ENCODE measurements around the gene NCS1. TPM values are rescaled to one million over a fixed set of nuclear protein-coding genes. Genes with fewer than 3 reads are reported as not detected.
A peak's percentile ranks its signal among the peaks of the same experiment; 100 is the strongest.

Gene NCS1
- total RNA-seq, 1 donor, result 0.27 TPM

DNA sequence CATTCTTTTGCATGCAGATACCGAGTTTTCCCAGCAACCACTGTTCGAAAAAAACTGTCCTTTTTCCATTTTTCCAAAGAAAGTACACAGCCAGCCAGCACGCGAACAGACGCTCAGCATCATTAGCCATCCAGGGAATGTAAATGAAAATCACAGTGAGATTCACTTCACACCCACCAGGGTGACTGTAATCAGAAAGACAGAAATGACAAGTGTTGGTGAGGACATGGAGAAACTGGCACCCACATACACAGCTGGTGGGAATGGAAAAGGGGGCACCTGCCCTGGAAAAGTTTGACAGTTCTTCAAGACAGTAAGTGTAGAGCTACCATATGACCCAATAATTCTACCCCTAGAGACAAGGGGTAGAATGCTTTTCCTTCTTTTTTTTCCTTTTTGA is 25.0 kb upstream of the NCS1 start:
- no peak for DNase-seq (ENCODE audit: low read depth in 2 of 3, low spot score in 2 of 3)

DNA sequence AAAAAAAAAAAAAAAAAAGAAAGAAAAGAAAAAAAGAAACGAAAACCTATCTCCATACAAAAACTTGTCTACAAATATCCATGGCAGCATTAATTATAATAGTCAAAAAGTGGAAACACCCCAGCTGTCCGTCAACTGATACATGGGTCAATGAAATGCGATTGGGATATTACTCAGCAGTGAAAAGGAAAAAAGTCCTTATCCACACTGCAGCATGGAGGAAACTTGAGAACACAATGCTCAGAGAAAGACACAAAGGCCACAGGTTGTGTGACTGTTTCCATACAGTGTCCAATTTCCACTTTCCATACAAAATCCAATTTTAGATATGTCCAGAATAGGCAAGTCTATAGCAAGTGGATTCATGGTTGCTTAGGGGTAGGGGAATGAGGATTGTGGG is 24.3 kb upstream of the NCS1 start:
- no peak for DNase-seq (ENCODE audit: low read depth in 2 of 3, low spot score in 2 of 3)

DNA sequence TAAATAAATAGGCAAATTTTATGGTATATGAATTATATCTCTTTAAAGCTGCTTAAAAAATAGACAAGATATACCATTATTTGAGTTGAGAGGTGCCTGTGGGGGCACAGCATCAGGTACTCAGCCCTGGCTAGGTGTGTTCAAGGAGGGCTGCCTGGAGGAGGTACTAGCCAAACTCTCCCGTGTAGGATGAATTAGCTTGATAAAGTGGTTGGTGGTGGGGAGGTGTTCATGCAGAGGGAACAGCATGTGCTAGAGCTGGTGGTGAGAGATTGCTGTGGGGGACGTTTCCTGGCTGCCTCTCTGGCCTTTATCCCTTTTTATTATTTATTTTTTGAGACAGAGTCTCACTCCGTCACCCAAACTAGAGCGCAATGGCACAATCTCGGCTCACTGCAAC is 23.2 kb upstream of the NCS1 start:
- no peak for DNase-seq (ENCODE audit: low read depth in 2 of 3, low spot score in 2 of 3)

DNA sequence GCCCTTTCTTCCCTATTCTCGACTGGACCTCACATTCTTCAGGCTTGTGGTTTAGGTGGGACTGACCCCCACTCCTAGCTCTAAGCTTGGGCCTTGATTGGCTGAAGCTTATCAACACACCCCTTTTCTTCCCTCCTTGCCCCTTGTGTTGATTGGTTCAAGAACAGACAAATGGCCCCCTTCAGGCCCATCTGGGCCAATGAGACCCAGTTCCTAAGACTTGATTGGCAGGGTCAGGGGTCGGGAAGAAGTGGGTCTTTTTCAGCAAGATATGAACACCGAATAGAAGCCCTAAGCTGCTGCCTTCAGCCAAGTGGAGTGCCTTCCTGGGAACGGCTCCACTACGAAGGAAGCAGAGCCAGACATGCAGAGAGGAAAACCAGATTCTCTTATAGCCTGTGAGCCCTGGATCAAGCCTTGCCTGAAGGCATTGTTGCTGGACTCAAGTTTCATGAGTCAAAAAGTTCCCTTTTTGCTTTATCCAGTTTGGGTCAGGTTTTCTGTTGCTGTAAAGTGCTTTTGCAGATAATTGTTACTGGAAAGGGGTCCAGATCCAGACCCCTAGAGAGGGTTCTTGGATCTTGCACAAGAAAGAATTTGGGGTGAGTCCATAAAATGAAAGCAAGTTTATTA is 22.4 kb upstream of the NCS1 start:
- no peak for DNase-seq (ENCODE audit: low read depth in 2 of 3, low spot score in 2 of 3)

DNA sequence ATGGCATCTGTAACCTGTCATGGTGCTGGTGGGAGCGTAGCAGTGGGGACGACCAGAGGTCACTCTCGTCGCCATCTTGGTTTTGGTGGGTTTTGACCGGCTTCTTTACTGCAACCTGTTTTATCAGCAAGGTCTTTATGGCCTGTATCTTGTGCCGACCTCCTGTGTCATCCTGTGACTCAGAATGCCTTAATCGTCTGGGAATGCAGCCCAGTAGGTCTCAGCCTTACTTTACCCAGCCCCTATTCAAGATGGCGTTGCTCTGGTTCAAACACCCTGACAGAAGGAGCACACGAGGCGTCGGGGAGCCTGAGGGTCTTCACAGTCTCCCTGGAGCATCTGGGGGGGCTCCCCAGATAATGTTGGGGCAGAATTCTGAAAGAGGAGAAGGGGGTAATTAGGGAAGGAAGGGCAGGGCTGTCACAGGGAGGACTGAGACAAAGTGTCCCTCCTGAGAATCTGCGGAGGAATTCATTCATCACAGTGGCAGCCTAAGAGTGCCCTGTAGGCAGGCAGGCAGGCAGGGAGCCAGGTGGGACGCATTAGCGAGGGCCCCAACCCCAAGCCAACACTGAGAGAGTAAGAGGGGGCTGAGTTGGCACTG is 21.3 kb upstream of the NCS1 start:
- no peak for DNase-seq (ENCODE audit: low read depth in 2 of 3, low spot score in 2 of 3)

DNA sequence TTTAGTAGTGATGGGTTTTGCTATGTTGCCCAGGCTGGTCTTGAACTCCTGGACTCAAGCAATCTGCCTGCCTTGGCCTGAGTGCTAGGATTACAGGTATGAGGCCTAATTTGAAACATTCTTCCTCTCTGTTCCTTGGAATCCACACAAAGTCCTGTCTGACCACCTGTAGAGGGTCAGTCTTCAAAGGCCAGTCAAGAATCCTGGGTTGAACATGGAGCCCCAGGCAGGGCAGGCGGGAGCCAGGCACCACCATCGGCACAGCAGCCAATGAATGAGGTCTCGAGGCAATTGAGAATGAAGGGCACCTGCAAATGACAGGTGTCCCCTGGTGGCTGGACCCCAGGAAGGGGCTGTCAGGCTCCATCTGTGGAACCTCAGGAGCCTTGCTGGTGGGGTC is 17.4 kb upstream of the NCS1 start:
- no peak for DNase-seq (ENCODE audit: low read depth in 2 of 3, low spot score in 2 of 3)

DNA sequence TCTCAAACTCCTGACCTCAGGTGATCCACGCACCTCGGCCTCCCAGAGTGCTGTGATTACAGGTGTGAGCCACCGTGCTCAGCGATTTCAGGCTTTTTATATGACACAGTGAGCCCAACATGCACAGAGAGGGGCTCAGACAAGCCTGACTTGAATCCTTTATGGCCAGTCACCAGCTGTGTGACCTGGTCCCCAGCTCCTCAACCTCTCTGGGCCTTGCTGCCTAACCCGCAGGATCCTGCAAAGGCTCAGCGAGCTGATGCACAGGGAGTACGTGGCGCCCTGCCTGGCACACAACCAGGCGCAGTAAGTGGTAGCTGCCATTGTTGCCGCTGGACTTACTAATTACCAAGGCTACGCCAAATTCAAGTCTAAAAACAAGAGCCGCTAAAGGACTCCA is 16.6 kb upstream of the NCS1 start:
- DNase-seq (ENCODE audit: low read depth in 2 of 3, low spot score in 2 of 3), result no peak

DNA sequence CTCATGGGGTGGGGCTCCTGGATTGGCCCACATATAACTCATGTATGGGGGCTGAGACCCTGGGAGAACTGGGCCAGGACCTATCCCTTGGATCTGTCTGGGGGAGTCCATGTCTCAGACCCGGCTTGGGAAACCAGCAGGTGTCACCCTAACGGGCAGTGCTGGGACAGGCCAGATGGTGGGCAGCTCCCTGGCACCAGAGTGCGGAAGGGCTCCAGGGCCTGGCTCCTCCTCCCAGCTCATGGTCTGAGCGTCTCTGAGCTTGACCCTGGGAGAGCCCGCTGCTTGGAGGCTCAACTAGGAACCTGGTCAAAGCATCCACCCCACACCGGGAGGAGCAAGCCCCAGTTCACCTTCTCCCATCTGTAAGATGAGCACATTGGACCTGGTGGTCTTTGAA is 15.5 kb upstream of the NCS1 start:
- no peak for DNase-seq (ENCODE audit: low read depth in 2 of 3, low spot score in 2 of 3)

DNA sequence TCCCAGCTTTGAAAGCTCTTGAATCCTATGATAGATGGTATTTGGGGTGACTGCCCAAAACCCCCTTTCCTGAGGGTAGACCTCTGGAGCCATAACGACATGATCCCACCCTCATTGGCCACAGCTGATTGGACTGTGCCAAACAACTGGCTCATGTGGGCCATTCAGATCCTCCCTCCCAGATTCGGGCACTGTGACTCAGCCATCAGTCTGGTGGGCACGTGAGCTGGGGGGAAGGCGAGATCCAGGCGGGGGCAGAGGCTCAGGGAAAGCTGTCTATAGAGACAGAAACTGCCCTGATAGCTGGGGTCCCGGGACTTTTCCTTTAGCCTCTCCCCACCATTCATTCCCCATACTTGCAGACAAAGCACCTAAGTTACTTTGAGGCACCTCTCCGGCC is 15.1 kb upstream of the NCS1 start:
- DNase-seq (ENCODE audit: low read depth in 2 of 3, low spot score in 2 of 3), result no peak

DNA sequence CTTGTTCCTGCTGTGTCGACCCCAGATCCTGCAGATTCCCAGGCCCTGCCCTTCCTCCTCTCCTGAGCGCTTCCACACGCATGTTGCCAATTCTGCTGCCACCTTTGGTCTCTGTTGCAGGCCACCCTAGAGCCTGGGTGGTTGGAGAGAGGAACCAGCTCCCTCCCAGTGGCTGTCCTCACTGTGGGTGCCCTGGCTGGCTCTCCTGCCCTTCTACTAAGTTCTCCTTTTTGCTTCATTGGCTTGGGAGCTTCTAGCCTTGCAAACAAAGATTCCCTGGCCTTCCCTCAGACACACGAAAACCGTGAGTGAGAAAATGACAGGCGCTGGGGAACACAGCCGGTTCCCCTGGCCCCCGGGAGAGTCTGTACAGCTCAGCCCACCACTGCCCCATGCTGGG is 14.2 kb upstream of the NCS1 start:
- DNase-seq (ENCODE audit: low read depth in 2 of 3, low spot score in 2 of 3), result no peak

DNA sequence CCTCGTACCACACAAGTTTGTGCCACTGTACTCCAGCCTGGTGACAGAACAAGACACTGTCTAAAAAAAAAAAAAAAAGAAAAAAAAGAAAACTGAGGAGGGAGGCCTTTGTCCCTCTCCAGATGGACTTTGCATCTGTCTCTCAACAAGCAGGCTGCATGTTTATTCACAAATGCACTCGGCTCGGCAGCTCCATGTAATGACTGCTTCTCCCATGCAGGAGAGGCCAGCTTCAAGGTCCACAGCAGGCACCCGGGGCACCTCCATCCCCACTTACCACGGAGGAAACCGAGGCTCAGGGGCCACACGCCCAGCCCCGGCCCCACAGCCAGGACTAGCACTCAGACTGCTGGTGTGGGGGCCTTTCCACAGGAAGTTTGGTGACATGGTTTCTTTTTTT is 13.1 kb upstream of the NCS1 start:
- DNase-seq (ENCODE audit: low read depth in 2 of 3, low spot score in 2 of 3), result no peak

DNA sequence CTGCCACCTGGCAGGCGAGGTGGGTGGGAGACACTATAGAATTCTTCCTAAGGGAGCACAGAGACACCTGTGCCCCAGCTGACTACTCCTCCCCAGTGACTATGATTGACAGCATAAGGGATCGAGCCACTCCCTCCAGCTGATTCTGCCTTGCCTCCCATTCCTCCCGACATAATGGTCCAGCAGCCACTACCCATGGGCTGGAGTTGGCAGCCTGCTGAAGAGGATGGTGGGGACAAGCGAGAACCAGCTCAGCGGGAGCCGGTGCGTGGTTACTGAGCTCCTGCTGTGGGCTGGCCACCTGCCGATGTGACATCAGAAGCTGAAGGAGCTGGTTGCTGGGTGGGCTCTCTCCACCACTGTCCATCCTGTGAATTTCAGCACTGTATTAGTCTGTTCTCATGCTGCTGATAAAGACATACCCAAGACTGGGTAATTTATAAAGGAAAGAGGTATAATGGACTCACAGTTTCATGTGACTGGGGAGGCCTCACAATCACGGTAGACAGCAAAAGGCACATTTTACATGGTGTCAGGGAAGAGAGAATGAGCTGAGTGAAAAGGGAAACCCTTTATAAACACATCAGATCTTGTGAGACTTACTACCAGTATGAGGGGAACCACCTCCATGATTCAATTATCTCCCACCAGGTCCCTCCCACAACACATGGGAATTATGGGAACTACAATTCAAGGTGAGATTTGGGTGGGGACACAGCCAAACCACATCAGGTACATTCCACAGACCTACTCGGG is 12.1 kb upstream of the NCS1 start:
- no peak for DNase-seq (ENCODE audit: low read depth in 2 of 3, low spot score in 2 of 3)

DNA sequence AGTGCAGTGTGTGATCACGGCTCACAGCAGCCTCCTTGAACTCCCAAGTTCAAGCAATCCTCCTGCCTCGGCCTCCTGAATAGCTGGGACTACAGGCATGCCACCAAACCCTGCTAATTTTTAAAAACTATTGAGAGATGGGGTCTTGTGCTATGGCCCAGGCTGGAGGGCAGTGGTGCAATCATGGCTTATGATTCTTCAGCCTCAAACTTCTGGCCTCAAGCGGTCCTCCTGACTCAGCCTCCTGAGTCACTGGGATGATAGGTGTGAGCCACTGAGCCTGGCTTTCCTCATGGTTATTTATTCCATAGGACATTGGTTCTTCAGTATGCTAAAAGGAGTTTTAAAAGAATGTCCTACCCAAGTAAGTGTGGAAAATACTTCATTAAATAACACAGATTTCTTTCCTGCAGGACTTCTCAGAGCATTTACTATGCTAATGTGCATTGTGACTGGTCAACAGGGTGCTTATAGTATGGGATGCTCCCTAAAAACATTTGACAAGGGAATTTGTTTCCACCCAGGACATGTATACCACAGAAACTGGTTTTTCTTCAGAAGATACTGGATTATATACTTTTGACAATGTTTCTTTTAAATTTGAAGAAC is 11.2 kb upstream of the NCS1 start:
- DNase-seq (ENCODE audit: low read depth in 2 of 3, low spot score in 2 of 3), result no peak

DNA sequence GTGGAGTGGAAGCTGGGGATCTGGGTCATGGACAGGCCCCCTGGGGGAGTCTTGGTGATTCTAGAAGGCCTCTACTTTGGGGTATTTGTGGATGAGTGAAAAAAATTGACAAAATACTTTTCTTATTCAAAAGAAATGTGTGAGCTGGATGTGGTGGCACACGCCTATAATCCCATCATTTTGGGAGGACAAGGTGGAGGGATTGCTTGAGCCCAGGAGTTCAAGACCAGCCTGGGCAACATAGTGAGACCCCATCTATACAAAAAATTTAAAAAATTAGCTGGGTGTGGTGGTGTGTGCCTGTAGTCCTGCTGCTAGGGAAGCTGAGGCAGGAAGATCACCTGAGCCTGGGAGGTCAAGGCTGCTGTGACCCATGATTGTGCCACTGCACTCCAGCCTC is 6.6 kb upstream of the NCS1 start:
- no peak for DNase-seq (ENCODE audit: low read depth in 2 of 3, low spot score in 2 of 3)

DNA sequence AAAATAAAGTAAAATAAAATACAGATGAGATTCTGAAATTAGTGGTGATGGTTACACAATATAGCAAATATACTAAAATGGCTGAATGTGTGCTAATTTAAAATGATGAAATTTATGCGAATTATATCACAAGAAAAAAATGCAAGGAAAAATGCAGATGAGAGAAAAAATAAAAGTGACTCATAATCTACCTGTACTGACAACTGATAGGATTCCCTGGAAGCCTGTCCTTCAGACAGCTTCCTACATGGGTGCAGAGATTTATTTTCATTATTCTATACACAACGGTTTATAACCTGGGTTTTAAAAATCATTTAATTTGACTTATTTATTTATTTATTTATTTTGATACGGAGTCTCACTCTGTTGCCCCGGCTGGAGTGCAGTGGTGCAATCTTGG is 5.8 kb upstream of the NCS1 start:
- DNase-seq (ENCODE audit: low read depth in 2 of 3, low spot score in 2 of 3), result no peak

DNA sequence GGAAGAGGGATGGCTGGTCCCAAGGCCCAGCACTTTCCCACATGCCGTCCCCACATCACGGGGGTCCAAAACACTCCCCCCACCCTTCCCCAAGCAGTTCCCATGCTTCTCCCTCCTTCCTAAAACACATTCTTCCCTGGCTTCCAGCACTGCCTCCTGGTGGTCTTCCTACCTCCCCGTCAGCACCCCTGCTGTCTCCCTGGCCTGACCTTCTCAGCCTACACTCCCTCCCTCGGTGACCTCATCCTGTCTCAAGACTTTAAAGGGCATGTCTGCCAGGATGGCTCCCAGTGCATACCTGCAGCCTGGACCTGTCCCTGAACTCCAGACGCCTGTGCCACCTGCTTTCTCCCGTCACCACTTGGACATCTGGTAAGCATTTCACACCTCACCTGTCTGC is 4.3 kb upstream of the NCS1 start:
- DNase-seq (ENCODE audit: low read depth in 2 of 3, low spot score in 2 of 3), result no peak

DNA sequence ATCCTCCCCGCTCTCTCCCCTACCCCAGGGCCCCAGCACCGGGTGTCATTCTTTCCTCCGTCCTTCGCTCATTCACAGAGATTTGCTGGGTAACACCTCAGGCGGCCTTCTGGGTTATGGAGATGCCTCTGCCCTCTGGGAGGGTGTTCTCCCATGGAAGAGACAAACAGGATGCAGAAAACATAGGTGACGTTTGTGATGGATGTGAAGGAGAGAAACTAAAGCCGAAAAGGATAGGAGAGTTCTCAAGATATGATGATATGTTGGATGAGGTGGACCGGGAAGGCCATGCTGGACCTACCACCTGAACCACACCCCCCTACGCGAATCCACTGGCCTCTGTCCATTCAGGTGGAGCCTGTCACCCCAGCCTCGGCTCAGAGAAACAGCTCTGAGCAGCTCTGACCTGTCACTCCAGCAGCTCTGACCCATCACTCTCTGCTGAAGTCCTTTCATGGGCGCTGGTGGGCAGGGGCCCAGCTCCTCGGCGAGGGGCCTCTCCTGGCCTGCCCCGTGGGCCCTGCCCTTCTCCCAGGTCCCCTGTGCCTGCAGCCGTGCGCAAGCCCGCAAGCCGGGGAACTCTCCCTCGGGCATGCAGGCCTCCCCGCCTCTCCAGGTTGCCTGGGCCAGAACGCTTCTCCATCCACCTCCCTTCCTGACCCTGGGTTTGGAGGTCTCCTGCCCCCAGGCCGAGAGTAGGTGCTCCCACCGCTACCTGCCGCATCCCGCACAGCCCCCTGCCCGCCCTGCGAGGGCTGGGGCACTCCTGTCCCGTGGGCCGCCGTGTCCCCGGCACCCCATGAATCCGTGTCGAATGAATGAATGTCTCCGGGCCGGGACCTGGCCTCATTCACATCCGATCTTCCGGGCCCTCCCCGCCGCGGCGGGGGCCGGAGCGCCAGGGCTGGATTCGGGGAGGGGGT is 717 bp upstream of the NCS1 start:
- no peak for DNase-seq (ENCODE audit: low read depth in 2 of 3, low spot score in 2 of 3)

DNA sequence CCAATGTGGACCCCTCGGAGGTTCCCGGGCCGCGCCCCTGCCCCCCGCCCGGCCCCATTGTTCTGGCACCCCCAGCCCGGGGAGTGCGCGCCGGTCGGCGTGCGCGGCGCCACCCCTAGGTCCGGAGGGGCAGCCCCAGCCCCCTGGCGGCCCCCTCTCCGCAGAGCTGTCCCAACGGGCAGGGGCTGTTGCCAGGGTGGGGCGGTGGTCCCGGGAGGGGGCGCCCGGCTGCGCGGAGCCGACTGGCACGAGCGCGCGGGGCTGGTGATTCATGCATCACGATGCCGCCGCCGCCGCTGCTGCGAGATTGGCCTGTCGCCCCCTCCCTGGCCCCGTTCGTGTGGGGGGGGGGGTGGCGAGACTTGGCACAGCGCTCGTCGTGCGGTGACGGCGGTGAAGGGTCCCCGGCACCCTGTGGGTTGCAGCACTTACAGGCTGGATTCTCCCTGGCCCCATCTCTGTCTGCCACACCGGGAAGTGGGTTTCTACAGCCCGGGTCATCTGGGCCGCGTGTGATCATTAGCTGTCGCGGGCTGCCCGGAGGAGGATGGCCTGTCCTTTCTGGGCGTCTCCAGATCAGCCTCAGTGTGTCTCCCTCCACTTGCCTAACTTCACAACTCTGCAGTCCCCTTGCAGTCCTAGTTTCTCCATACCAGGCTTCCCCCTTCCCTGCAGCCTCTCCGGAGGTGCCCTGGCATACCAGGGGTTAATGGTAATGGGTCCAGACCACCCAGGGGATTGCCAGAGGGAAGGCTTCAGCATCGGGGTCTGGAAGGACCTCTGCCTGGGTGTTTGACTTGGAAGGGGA is 858 bp downstream of the NCS1 start:
- peak in 2 of 3 donors; percentile 55 to 56 for DNase-seq (ENCODE audit: low read depth in 2 of 3, low spot score in 2 of 3)

DNA sequence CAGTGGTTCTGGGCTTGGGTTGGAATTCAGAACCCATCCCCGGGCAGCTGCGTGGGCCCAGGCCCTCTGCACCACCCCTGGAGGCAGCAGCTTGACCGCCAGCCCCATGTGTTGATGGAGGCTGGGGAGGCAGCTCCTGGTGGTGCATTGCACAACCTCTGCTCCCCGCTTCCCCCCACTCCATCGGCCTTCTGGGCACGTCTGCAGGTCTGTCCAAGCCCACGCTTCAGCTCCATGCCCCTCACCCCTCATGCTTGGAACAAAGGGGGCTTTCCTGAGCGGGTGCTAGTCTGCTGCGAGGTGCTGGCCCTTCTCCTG is 1.4 kb downstream of the NCS1 start:
- no peak for DNase-seq (ENCODE audit: low read depth in 2 of 3, low spot score in 2 of 3)

DNA sequence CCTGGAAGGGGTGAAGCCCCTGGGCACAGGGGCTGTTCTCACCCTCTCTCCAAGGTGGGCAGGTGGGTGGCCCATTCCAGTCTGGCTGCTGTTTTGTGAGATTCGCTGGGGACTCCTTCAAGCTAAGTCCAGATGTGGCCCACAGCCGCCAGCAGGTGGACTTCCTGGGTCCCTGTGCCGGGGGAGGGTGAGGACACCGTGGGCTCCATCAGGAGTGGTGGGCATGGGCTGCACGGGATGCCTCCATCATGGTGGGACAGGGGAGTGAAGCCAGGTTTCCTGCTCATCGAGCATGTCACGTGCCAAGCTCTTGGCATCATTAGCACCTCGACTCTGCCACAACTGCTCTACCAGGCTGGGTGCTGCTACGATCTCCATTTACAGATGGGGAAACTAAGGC is 1.8 kb downstream of the NCS1 start:
- DNase-seq (ENCODE audit: low read depth in 2 of 3, low spot score in 2 of 3), result no peak

All from hematopoietic multipotent progenitor cell (in vitro differentiated cells).